CD14-positive monocyte (primary cell): ENCODE results near the gene AQP2. TPM values are rescaled to one million over a fixed set of nuclear protein-coding genes. Genes with fewer than 3 reads are reported as not detected.

Source experiments
- DNase-seq, 3 donors: peaks; one replicate each; pipeline ENCODE4 v3.0.0-alpha.2; 2011 to 2022
- H2AFZ ChIP-seq: 2 replicates; pipeline ENCODE4 v1.6.0; 2012; ENCODE audit warnings: mild to moderate bottlenecking, low read depth, low read length, inconsistent platforms; ENCODE audit not compliant: insufficient read depth, poor library complexity, severe bottlenecking
- H3K27ac ChIP-seq, 2 donors: 1 replicate in 1 of 2; 2 replicates in 1 of 2; pipeline ENCODE4 v1.5.1; 2012 to 2013; ENCODE audit warnings: low read length in 2 of 2, control low read depth in 1 of 2, inconsistent platforms in 1 of 2, low read depth in 1 of 2, mild to moderate bottlenecking in 1 of 2
- H3K27me3 ChIP-seq, 2 donors: one replicate each; pipeline versions ENCODE4 v1.6.0 to v1.6.1; 2011 to 2013; ENCODE audit warnings: low read length in 2 of 2; ENCODE audit not compliant: control insufficient read depth in 2 of 2, insufficient read depth in 2 of 2
- H3K36me3 ChIP-seq, 2 donors: replicated peaks in 1 of 2; 1 replicate in 1 of 2; 2 replicates in 1 of 2; pipeline versions ENCODE4 v1.5.1 to v1.6.1; 2012 to 2013; ENCODE audit warnings: low read length in 2 of 2, control low read depth in 1 of 2, inconsistent platforms in 1 of 2, mild to moderate bottlenecking in 1 of 2; ENCODE audit not compliant: insufficient read depth in 2 of 2, control insufficient read depth in 1 of 2
- H3K4me1 ChIP-seq, 2 donors: 1 replicate in 1 of 2; 2 replicates in 1 of 2; pipeline versions ENCODE4 v1.5.1 to v1.6.1; 2012 to 2013; ENCODE audit warnings: low read length in 2 of 2, control low read depth in 1 of 2, inconsistent platforms in 1 of 2, mild to moderate bottlenecking in 1 of 2, moderate library complexity in 1 of 2; ENCODE audit not compliant: insufficient read depth in 2 of 2, control insufficient read depth in 1 of 2
- H3K4me2 ChIP-seq: replicated peaks from 2 replicates; pipeline ENCODE3; 2012; ENCODE audit warnings: low read length, moderate library complexity, mild to moderate bottlenecking; ENCODE audit not compliant: poor library complexity, severe bottlenecking; ENCODE audit errors: extremely low read depth
- H3K4me3 ChIP-seq, 3 experiments: fragments of 200-600 bp in 1 of 3; sonication (generic) in 1 of 3; replicated peaks in 1 of 3; 1 replicate in 2 of 3; 2 replicates in 1 of 3; pipeline ENCODE4 v1.5.1; 2011 to 2013; ENCODE audit warnings: low read length in 3 of 3, mild to moderate bottlenecking in 3 of 3, control low read depth in 2 of 3, low read depth in 2 of 3, inconsistent platforms in 1 of 3, moderate library complexity in 1 of 3
- H3K79me2 ChIP-seq: 2 replicates; pipeline ENCODE4 v1.6.0; 2012; ENCODE audit warnings: mild to moderate bottlenecking, control low read depth, inconsistent platforms, low read length, moderate library complexity; ENCODE audit not compliant: insufficient read depth
- H3K9ac ChIP-seq: 2 replicates; pipeline ENCODE4 v1.6.0; 2017; ENCODE audit warnings: low read length, mild to moderate bottlenecking; ENCODE audit not compliant: insufficient read depth, poor library complexity, severe bottlenecking
- H3K9me3 ChIP-seq, 2 donors: replicated peaks in 1 of 2; 1 replicate in 1 of 2; 2 replicates in 1 of 2; pipeline versions ENCODE4 v1.5.1 to v1.6.1; 2012 to 2013; ENCODE audit warnings: low read length in 2 of 2, control low read depth in 1 of 2; ENCODE audit not compliant: control insufficient read depth in 1 of 2, insufficient read depth in 1 of 2
- H4K20me1 ChIP-seq: 2 replicates; pipeline ENCODE4 v1.6.0; 2012; ENCODE audit warnings: mild to moderate bottlenecking, low read length, control low read depth, moderate library complexity; ENCODE audit not compliant: insufficient read depth
- H3K27ac Mint-ChIP-seq, 7 donors: one replicate each; pipeline ENCODE4 v1.8.0; 2020; ENCODE audit warnings: mild to moderate bottlenecking in 7 of 7, mixed read lengths in 7 of 7, moderate library complexity in 6 of 7, inconsistent platforms in 2 of 7
- H3K27me3 Mint-ChIP-seq, 3 donors: one replicate each; pipeline ENCODE4 v1.8.0; 2021 to 2022; ENCODE audit warnings: low read depth in 3 of 3, mild to moderate bottlenecking in 3 of 3, mixed read lengths in 3 of 3, moderate library complexity in 3 of 3, inconsistent platforms in 1 of 3
- H3K36me3 Mint-ChIP-seq, 2 donors: one replicate each; pipeline ENCODE4 v1.8.0; 2020; ENCODE audit warnings: mixed read lengths in 2 of 2, inconsistent platforms in 1 of 2, mild to moderate bottlenecking in 1 of 2
- H3K4me1 Mint-ChIP-seq: one replicate; pipeline ENCODE4 v1.8.0; 2020; ENCODE audit warnings: mild to moderate bottlenecking, mixed read lengths
- H3K4me3 Mint-ChIP-seq, 2 donors: one replicate each; pipeline ENCODE4 v1.8.0; 2020; ENCODE audit warnings: mild to moderate bottlenecking in 2 of 2, mixed read lengths in 2 of 2, moderate library complexity in 1 of 2
- H3K9me3 Mint-ChIP-seq, 7 donors: one replicate each; pipeline ENCODE4 v1.8.0; 2020 to 2022; ENCODE audit warnings: mixed read lengths in 7 of 7, mild to moderate bottlenecking in 6 of 7, moderate library complexity in 6 of 7, inconsistent platforms in 2 of 7
- WGBS: methylation state at CpG from one replicate; pipeline ENCODE4 v1.1.5; 2013; ENCODE audit warnings: missing lambda C conversion rate; ENCODE audit not compliant: insufficient coverage; 5-methylcytosine and 5-hydroxymethylcytosine counted together
- intact Hi-C, 2 donors: fragments of 100-400 bp; cut with micrococcal nuclease; formaldehyde crosslinking; loops; one replicate each; pipeline versions ENCODE4 v1.15.0 to v1.15.1; 2023
- polyA plus RNA-seq, 3 donors: library from polyadenylated mRNA; depleted of rRNA in 1 of 3; unstranded in 2 of 3; stranded (reverse) in 1 of 3; fragments of 300-500 nt in 2 of 3; fragments of >200 nt in 1 of 3; fragmentation: Illumina TruSeq in 2 of 3; gene quantifications; 1 replicate in 2 of 3; 2 replicates in 1 of 3; pipeline ENCODE4 v1.2.3, GENCODE V29; 2012 to 2021
- TF ChIP-seq, protein P1 (sequence below): fragments of 200-600 bp; IDR thresholded peaks from one replicate; pipeline ENCODE4 v1.8.0; 2022; ENCODE audit warnings: antibody characterized with exemption, mild to moderate bottlenecking

The AQP2 gene
- polyA plus RNA-seq, 3 donors: not detected

DNA sequence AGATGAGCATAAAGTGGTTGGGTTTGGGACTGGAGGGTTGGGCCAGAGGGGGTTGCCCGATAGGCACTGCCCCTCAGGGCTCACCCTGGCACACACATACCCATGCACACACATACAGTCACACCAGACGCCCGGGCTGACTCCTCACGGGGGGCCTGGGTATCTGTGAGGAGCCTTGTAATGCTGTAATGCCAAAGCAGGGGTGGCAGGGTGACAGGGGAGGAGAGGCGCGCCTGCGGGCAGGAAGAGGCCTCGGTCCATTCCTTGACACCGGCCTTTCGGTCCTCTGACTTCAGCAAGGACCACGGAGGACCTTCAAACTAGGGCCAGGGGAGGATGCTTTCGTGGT, 47.2 kb upstream of the AQP2 start:
- no peak overlapping the region for H2AFZ ChIP-seq
- peaks cover 0 to 6% (median 4%) of the 10 kb centered on the region in 7 donors for H3K9me3 Mint-ChIP-seq
- no peak overlapping the region for H3K9ac ChIP-seq
- H3K27me3 Mint-ChIP-seq: peaks cover 37 to 59% (median 53%) of the 10 kb centered on the region in 3 donors
- peaks cover 10% of the 10 kb centered on the region for H3K4me1 Mint-ChIP-seq
- TF ChIP-seq, protein P1, sequence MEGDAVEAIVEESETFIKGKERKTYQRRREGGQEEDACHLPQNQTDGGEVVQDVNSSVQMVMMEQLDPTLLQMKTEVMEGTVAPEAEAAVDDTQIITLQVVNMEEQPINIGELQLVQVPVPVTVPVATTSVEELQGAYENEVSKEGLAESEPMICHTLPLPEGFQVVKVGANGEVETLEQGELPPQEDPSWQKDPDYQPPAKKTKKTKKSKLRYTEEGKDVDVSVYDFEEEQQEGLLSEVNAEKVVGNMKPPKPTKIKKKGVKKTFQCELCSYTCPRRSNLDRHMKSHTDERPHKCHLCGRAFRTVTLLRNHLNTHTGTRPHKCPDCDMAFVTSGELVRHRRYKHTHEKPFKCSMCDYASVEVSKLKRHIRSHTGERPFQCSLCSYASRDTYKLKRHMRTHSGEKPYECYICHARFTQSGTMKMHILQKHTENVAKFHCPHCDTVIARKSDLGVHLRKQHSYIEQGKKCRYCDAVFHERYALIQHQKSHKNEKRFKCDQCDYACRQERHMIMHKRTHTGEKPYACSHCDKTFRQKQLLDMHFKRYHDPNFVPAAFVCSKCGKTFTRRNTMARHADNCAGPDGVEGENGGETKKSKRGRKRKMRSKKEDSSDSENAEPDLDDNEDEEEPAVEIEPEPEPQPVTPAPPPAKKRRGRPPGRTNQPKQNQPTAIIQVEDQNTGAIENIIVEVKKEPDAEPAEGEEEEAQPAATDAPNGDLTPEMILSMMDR: no peak
- peaks cover 6% of the 10 kb centered on the region in 2 donors for H3K36me3 Mint-ChIP-seq
- peaks cover 8 to 39% of the 10 kb centered on the region in 2 donors for H3K27me3 ChIP-seq
- no peak overlapping the region for H3K27ac ChIP-seq
- no peak for DNase-seq
- intact Hi-C loops: no loop called here
- WGBS: 55% methylated on average over 8 of the region's 12 CpGs
- H3K79me2 ChIP-seq: no peaks in the 10 kb centered on the region
- no peak overlapping the region for H3K4me3 ChIP-seq
- peaks cover 0 to 4% of the 10 kb centered on the region in 2 donors for H3K4me1 ChIP-seq
- no peak overlapping the region for H3K27ac Mint-ChIP-seq
- H3K9me3 ChIP-seq: no peaks in the 10 kb centered on the region
- H3K4me3 Mint-ChIP-seq: peak overlapping the region; percentile 59 to 79
- H4K20me1 ChIP-seq: no peaks in the 10 kb centered on the region
- peak overlapping the region; percentile 27 for H3K4me2 ChIP-seq
- no peaks in the 10 kb centered on the region for H3K36me3 ChIP-seq

DNA sequence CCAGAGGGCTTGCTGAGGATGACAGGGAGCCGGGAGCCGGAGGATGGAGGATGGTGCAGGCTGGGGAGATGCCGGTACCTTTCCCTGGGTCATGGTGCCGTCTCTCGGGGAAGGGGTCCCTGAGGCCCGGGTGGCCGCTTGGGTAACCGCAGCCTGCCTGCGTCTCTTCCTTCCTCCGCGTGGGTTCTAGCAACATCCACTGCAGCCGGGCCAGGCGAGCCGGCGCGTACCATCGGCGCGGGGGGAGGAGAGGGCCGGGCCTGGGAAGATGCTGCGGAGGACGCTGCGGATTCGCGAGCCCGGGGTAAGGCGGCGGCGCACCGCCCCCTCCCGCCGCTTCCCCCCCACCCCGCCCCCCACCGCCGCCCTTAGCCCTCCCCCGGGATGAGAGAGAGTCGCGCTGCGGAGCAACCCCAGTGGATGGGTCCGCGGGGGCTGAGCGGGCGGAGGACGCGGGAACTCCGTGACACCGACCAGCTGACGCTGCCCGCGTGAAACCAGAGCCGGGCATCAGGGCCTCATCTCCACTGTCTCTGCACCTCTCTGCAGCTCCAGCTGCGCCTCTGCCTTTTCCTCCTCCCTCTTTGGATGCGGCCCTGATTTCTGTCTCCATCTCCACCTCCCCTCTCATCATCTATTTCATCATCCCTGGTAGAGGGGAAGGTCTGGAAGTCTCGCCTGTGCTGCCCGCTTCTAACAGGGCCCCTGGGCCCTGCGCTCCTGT, 46.7 kb upstream of the AQP2 start, which contains the start of gene FAIM2:
Gene FAIM2 (minus strand): TSS at position 201 of the 724 bp plus-strand sequence. CDS start 108 bp downstream, at position 93.
- peak within 1 kb of the TSS; percentile 29 for H3K4me2 ChIP-seq
- peak within 1 kb of the TSS; percentile 70 to 88 for H3K4me3 Mint-ChIP-seq
- H3K9ac ChIP-seq: no peak within 1 kb of the TSS
- H3K36me3 Mint-ChIP-seq: peaks cover 6% of the 10 kb centered on the region in 2 donors
- intact Hi-C loops: no loop called here
- no peaks in the 10 kb centered on the region for H3K79me2 ChIP-seq
- peak in 1 of 3 donors; percentile 14 for DNase-seq
- TF ChIP-seq, protein P1: no peak
- peaks cover 10% of the 10 kb centered on the region for H3K4me1 Mint-ChIP-seq
- no peak within 1 kb of the TSS for H3K4me3 ChIP-seq
- peak within 1 kb of the TSS; percentile 35 for H2AFZ ChIP-seq
- peaks cover 0 to 4% of the 10 kb centered on the region in 2 donors for H3K4me1 ChIP-seq
- H3K27me3 ChIP-seq: peaks cover 8 to 39% of the 10 kb centered on the region in 2 donors
- H3K36me3 ChIP-seq: no peaks in the 10 kb centered on the region
- H3K27ac ChIP-seq: no peak within 1 kb of the TSS
- no peaks in the 10 kb centered on the region for H3K9me3 ChIP-seq
- WGBS: 7% methylated on average over 27 of the region's 56 CpGs
- H4K20me1 ChIP-seq: no peaks in the 10 kb centered on the region
- no peak within 1 kb of the TSS for H3K27ac Mint-ChIP-seq
- peaks cover 0 to 6% (median 4%) of the 10 kb centered on the region in 7 donors for H3K9me3 Mint-ChIP-seq
- H3K27me3 Mint-ChIP-seq: peaks cover 38 to 58% (median 55%) of the 10 kb centered on the region in 3 donors
